Osteocyte (in vitro differentiated cells): ENCODE measurements around the gene ZNF107. TPM values are rescaled to one million over a fixed set of nuclear protein-coding genes. Genes with fewer than 3 reads are reported as not detected.

ENCODE experiments used
- DNase-seq: peaks from one replicate; pipeline ENCODE4 v3.0.0; 2021; ENCODE audit warnings: mixed read lengths; ENCODE audit not compliant: unreplicated experiment; ENCODE audit errors: extremely low spot score
- H3K27ac Mint-ChIP-seq: one replicate; pipeline ENCODE4 v1.8.0; 2021; ENCODE audit warnings: mild to moderate bottlenecking, mixed read lengths; ENCODE audit not compliant: unreplicated experiment
- H3K27me3 Mint-ChIP-seq: one replicate; pipeline ENCODE4 v1.8.0; 2021; ENCODE audit warnings: mixed read lengths; ENCODE audit not compliant: unreplicated experiment
- H3K36me3 Mint-ChIP-seq: one replicate; pipeline ENCODE4 v1.8.0; 2021; ENCODE audit warnings: mixed read lengths; ENCODE audit not compliant: unreplicated experiment
- H3K4me1 Mint-ChIP-seq: one replicate; pipeline ENCODE4 v1.8.0; 2021; ENCODE audit warnings: mixed read lengths; ENCODE audit not compliant: unreplicated experiment
- H3K4me3 Mint-ChIP-seq: one replicate; pipeline ENCODE4 v1.8.0; 2021; ENCODE audit warnings: mild to moderate bottlenecking, moderate library complexity, mixed read lengths; ENCODE audit not compliant: unreplicated experiment
- H3K9me3 Mint-ChIP-seq: one replicate; pipeline ENCODE4 v1.8.0; 2021; ENCODE audit warnings: mixed read lengths; ENCODE audit not compliant: unreplicated experiment
- total RNA-seq: library from RNA; stranded (reverse); gene quantifications from 2 replicates; pipeline ENCODE4 v1.2.1, GENCODE V29; 2021
- TF ChIP-seq, protein P1 (sequence below): fragments of 200-600 bp; sonication (generic); IDR thresholded peaks from 2 replicates; pipeline ENCODE4 v1.5.0; 2021; ENCODE audit warnings: antibody characterized with exemption, mild to moderate bottlenecking, moderate library complexity

Gene ZNF107
- total RNA-seq, 1 donor from 2014 or later, result 2.6 TPM

- Mint-ChIP-seq H3K27me3 (no peaks in the 10 kb centered on the region), H3K4me1 (no peaks in the 10 kb centered on the region), H3K9me3 (peaks cover 55% of the 10 kb centered on the region), H3K36me3 (no peaks in the 10 kb centered on the region), H3K4me3 (no peak overlapping the region), H3K27ac (no peak overlapping the region)
- no peak for DNase-seq
- TF ChIP-seq, protein P1, sequence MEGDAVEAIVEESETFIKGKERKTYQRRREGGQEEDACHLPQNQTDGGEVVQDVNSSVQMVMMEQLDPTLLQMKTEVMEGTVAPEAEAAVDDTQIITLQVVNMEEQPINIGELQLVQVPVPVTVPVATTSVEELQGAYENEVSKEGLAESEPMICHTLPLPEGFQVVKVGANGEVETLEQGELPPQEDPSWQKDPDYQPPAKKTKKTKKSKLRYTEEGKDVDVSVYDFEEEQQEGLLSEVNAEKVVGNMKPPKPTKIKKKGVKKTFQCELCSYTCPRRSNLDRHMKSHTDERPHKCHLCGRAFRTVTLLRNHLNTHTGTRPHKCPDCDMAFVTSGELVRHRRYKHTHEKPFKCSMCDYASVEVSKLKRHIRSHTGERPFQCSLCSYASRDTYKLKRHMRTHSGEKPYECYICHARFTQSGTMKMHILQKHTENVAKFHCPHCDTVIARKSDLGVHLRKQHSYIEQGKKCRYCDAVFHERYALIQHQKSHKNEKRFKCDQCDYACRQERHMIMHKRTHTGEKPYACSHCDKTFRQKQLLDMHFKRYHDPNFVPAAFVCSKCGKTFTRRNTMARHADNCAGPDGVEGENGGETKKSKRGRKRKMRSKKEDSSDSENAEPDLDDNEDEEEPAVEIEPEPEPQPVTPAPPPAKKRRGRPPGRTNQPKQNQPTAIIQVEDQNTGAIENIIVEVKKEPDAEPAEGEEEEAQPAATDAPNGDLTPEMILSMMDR, result no peak
Observed at GRCh38 chr7:64640504-64640903, 25.4 kb upstream of the ZNF107 start.

DNA sequence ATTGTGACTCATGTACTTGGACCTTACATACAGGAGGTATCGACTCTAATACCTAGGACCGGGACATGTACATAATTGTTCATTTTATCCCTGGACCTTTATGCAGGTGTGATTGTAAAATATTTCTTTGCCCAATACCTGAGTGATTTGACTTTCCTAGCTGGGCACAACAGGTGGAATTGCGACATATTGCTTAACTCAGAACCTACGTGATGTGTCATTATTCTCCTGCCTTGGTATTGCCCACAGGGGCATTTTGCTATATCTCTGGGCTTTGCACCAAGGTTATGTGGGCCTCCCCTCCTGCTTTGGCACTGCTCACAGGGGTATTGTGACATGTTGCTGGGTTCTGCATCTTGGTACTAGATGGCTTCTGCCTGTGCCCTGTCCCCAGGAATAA, 23.9 kb upstream of the ZNF107 start:
- no peak for DNase-seq
- Mint-ChIP-seq H3K27me3 (no peaks in the 10 kb centered on the region), H3K27ac (no peak overlapping the region), H3K4me1 (no peaks in the 10 kb centered on the region), H3K36me3 (no peaks in the 10 kb centered on the region), H3K4me3 (no peak overlapping the region), H3K9me3 (peaks cover 45% of the 10 kb centered on the region)
- TF ChIP-seq, protein P1, result no peak

DNA sequence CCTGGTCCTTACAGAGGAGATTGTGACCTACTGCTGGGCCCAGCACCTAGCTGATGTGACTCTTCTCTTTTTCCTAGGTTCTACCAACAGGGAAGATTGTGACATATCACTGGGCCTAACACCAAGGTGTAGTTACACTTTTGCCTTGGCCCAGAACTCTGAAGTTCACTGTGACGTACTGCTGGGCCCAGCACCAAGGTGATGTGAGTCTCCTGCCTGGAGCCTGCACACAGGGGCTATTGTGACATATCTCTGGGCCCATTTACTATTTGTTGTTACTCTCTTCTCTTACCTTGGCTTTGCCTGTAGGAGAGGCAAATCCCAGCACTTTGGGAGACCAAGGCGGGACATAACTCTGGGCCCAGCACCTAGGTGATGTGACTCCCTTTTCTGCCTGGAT, 23.1 kb upstream of the ZNF107 start:
- Mint-ChIP-seq H3K27ac (no peak overlapping the region), H3K4me1 (no peaks in the 10 kb centered on the region), H3K36me3 (no peaks in the 10 kb centered on the region), H3K27me3 (no peaks in the 10 kb centered on the region), H3K4me3 (no peak overlapping the region), H3K9me3 (peaks cover 37% of the 10 kb centered on the region)
- no peak for DNase-seq
- TF ChIP-seq, protein P1, result no peak

GRCh38 chr7:64643566-64643965, 22.4 kb upstream of the ZNF107 start:
- H3K36me3 Mint-ChIP-seq, result no peaks in the 10 kb centered on the region
- no peaks in the 10 kb centered on the region for H3K4me1 Mint-ChIP-seq

DNA sequence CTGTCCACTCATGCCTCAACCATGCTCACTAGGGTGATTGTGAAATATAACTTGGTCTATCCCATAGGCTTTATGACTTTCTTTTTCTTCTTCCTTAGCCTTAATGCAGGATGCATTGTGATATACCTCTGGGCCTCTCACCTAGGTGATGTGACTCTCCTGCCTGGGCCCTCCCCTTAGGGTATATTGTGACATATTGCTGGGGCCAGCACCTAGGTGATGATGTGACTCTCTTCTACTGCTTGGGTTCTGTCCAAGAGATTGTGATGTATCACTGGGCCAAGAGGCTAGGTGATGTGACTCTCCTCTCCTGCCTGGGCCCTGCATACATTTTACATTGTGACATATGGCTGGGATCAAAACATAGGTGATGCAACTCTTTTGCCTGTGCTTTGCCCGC, 14.7 kb upstream of the ZNF107 start:
- H3K36me3 Mint-ChIP-seq, result no peaks in the 10 kb centered on the region
- peaks cover 32% of the 10 kb centered on the region for H3K9me3 Mint-ChIP-seq
- no peak overlapping the region for H3K27ac Mint-ChIP-seq
- no peak for DNase-seq
- H3K4me3 Mint-ChIP-seq, result no peak overlapping the region
- no peaks in the 10 kb centered on the region for H3K27me3 Mint-ChIP-seq
- TF ChIP-seq, protein P1, result no peak
- no peaks in the 10 kb centered on the region for H3K4me1 Mint-ChIP-seq

More at GRCh38 chr7:64643566-64643965, 22.4 kb upstream of the ZNF107 start:
- Mint-ChIP-seq H3K9me3 (peaks cover 33% of the 10 kb centered on the region), H3K27ac (no peak overlapping the region), H3K27me3 (no peaks in the 10 kb centered on the region), H3K4me3 (no peak overlapping the region)
- TF ChIP-seq, protein P1, result no peak
- no peak for DNase-seq
